H9 (cell line): ENCODE data around the gene STX8. TPM values are rescaled to one million over a fixed set of nuclear protein-coding genes. Genes with fewer than 3 reads are reported as not detected.

Experiments
- DNase-seq: peaks from one replicate; pipeline ENCODE4 v3.0.0-alpha.2; 2017
- H2AFZ ChIP-seq: one replicate; pipeline ENCODE4 v1.6.1; 2013; ENCODE audit warnings: mild to moderate bottlenecking, low read length, control low read depth, moderate library complexity
- H2AK5ac ChIP-seq: 2 replicates; pipeline ENCODE4 v1.6.1; 2013; ENCODE audit warnings: low read length, control low read depth, mixed read lengths; ENCODE audit not compliant: insufficient read length
- H2BK120ac ChIP-seq: one replicate; pipeline ENCODE4 v1.6.1; 2013; ENCODE audit warnings: low read depth, mild to moderate bottlenecking, low read length, control low read depth, inconsistent platforms; ENCODE audit not compliant: poor library complexity, severe bottlenecking
- H2BK12ac ChIP-seq: 2 replicates; pipeline ENCODE4 v1.6.1; 2013; ENCODE audit warnings: low read length, control low read depth, mixed read lengths, low read depth; ENCODE audit not compliant: insufficient read length
- H2BK15ac ChIP-seq: 2 replicates; pipeline ENCODE4 v1.6.1; 2013; ENCODE audit warnings: low read depth, low read length, control low read depth
- H2BK20ac ChIP-seq: one replicate; pipeline ENCODE4 v1.6.1; 2013; ENCODE audit warnings: low read depth, mild to moderate bottlenecking, low read length, control low read depth, inconsistent platforms; ENCODE audit not compliant: poor library complexity, severe bottlenecking
- H2BK5ac ChIP-seq: 2 replicates; pipeline ENCODE4 v1.6.1; 2013; ENCODE audit warnings: low read length, control low read depth, mixed read lengths; ENCODE audit not compliant: insufficient read length
- H3K14ac ChIP-seq: 2 replicates; pipeline ENCODE4 v1.6.1; 2013; ENCODE audit warnings: low read length, control low read depth; ENCODE audit not compliant: insufficient read depth
- H3K18ac ChIP-seq: 2 replicates; pipeline ENCODE4 v1.6.1; 2013; ENCODE audit warnings: low read depth, mild to moderate bottlenecking, mixed read lengths, low read length, control low read depth; ENCODE audit not compliant: insufficient read length
- H3K23ac ChIP-seq: 2 replicates; pipeline ENCODE4 v1.6.1; 2013; ENCODE audit warnings: low read length, control low read depth, mixed read lengths, low read depth; ENCODE audit not compliant: insufficient read length
- H3K23me2 ChIP-seq: 2 replicates; pipeline ENCODE4 v1.6.1; 2013; ENCODE audit warnings: low read depth, mild to moderate bottlenecking, mixed read lengths, low read length, control low read depth; ENCODE audit not compliant: insufficient read length, poor library complexity, severe bottlenecking
- H3K27ac ChIP-seq: 2 replicates; pipeline ENCODE4 v1.5.1; 2013; ENCODE audit warnings: low read length, control low read depth, mixed read lengths, low read depth; ENCODE audit not compliant: insufficient read length
- H3K27me3 ChIP-seq: 2 replicates; pipeline ENCODE4 v1.6.1; 2013; ENCODE audit warnings: low read length, control low read depth, inconsistent platforms; ENCODE audit not compliant: insufficient read depth
- H3K4ac ChIP-seq: 2 replicates; pipeline ENCODE4 v1.6.1; 2013; ENCODE audit warnings: low read depth, mild to moderate bottlenecking, control low read depth, inconsistent platforms, low read length, moderate library complexity
- H3K4me1 ChIP-seq: 2 replicates; pipeline ENCODE4 v1.6.1; 2013; ENCODE audit warnings: low read length, control low read depth, inconsistent platforms; ENCODE audit not compliant: insufficient read depth
- H3K4me2 ChIP-seq: 2 replicates; pipeline ENCODE4 v1.6.1; 2013; ENCODE audit warnings: low read length, control low read depth, mixed read lengths; ENCODE audit not compliant: insufficient read length, insufficient read depth
- H3K56ac ChIP-seq: 2 replicates; pipeline ENCODE4 v1.6.1; 2013; ENCODE audit warnings: low read depth, mild to moderate bottlenecking, mixed read lengths, low read length, control low read depth; ENCODE audit not compliant: insufficient read length
- H3K79me1 ChIP-seq: 2 replicates; pipeline ENCODE4 v1.6.1; 2013; ENCODE audit warnings: low read depth, mild to moderate bottlenecking, moderate library complexity, low read length, control low read depth, inconsistent platforms; ENCODE audit not compliant: insufficient read depth, poor library complexity, severe bottlenecking
- H3K79me2 ChIP-seq: 2 replicates; pipeline ENCODE4 v1.6.1; 2013; ENCODE audit warnings: low read length, control low read depth, inconsistent platforms; ENCODE audit not compliant: insufficient read depth
- H3K9ac ChIP-seq: 2 replicates; pipeline ENCODE4 v1.6.1; 2013; ENCODE audit warnings: low read length, control low read depth, mixed read lengths; ENCODE audit not compliant: insufficient read length; ENCODE audit errors: extremely low read depth
- H3K9me3 ChIP-seq: one replicate; pipeline ENCODE4 v1.6.1; 2013; ENCODE audit warnings: low read depth, low read length, inconsistent platforms; ENCODE audit not compliant: control insufficient read depth
- H3T11ph ChIP-seq: one replicate; pipeline ENCODE4 v1.6.1; 2013; ENCODE audit warnings: mild to moderate bottlenecking, low read length, control low read depth, inconsistent platforms
- H4K20me1 ChIP-seq: one replicate; pipeline ENCODE4 v1.6.1; 2013; ENCODE audit not compliant: control insufficient read depth, insufficient read length, insufficient read depth
- H4K5ac ChIP-seq: 2 replicates; pipeline ENCODE4 v1.6.1; 2013; ENCODE audit warnings: low read depth, mild to moderate bottlenecking, mixed read lengths, low read length, control low read depth; ENCODE audit not compliant: insufficient read length
- H4K8ac ChIP-seq: replicated peaks from 2 replicates; pipeline ENCODE4 v1.6.1; 2013; ENCODE audit warnings: low read length, control low read depth, mixed read lengths, low read depth; ENCODE audit not compliant: insufficient read length
- H4K91ac ChIP-seq: 2 replicates; pipeline ENCODE4 v1.6.1; 2013; ENCODE audit warnings: low read depth, mild to moderate bottlenecking, moderate library complexity, mixed read lengths, low read length, control low read depth; ENCODE audit not compliant: insufficient read length
- H3K27ac Mint-ChIP-seq, 3 experiments: 2 replicates in 2 of 3; 3 replicates in 1 of 3; pipeline ENCODE4 v1.8.0; 2020 to 2021; ENCODE audit warnings: mixed read lengths in 3 of 3, mild to moderate bottlenecking in 1 of 3, moderate library complexity in 1 of 3
- H3K27me3 Mint-ChIP-seq: 2 replicates; pipeline ENCODE4 v1.8.0; 2021; ENCODE audit warnings: low read depth, mild to moderate bottlenecking, moderate library complexity, mixed read lengths
- H3K36me3 Mint-ChIP-seq, 3 experiments: 2 replicates in 2 of 3; 3 replicates in 1 of 3; pipeline ENCODE4 v1.8.0; 2020 to 2021; ENCODE audit warnings: low read depth in 3 of 3, mixed read lengths in 3 of 3; ENCODE audit not compliant: insufficient read depth in 1 of 3
- H3K4me1 Mint-ChIP-seq, 2 experiments: 2 replicates each; pipeline ENCODE4 v1.8.0; 2020; ENCODE audit warnings: mixed read lengths in 2 of 2
- H3K4me3 Mint-ChIP-seq, 2 experiments: 2 replicates in 1 of 2; 3 replicates in 1 of 2; pipeline ENCODE4 v1.8.0; 2020 to 2021; ENCODE audit warnings: mild to moderate bottlenecking in 2 of 2, mixed read lengths in 2 of 2, moderate library complexity in 1 of 2
- H3K9me3 Mint-ChIP-seq, 2 experiments: 2 replicates in 1 of 2; 3 replicates in 1 of 2; pipeline ENCODE4 v1.8.0; 2020; ENCODE audit warnings: mild to moderate bottlenecking in 2 of 2, mixed read lengths in 2 of 2, moderate library complexity in 1 of 2
- CTCF ChIP-seq: fragments of 200-600 bp; sonication (generic); conservative IDR thresholded peaks from 3 replicates; pipeline ENCODE4 v1.8.0; 2021; ENCODE audit warnings: antibody characterized with exemption, mild to moderate bottlenecking
- WGBS: extraction: QIAGEN DNeasy Blood & Tissue Kit; methylation state at CpG from one replicate; pipeline ENCODE4 v1.1.7; 2013; ENCODE audit warnings: missing lambda C conversion rate, low lambda C conversion rate, mixed read lengths; ENCODE audit not compliant: insufficient read length; ENCODE audit errors: extremely low coverage; 5-methylcytosine and 5-hydroxymethylcytosine counted together
- total RNA-seq: library from RNA; stranded (reverse); gene quantifications from 2 replicates; pipeline ENCODE4 v1.2.1, GENCODE V29; 2021

STX8 gene
- total RNA-seq, 1 experiment from 2014 or later = 55.1 TPM

GRCh38 chr17:9266697-9267117 lies 308.9 kb downstream of the STX8 start:
- Histone ChIP-seq H3K9me3 (no peaks in the 10 kb centered on the region), H3K79me1 (no peaks in the 10 kb centered on the region), H3K79me2 (no peaks in the 10 kb centered on the region), H2BK120ac (no peak overlapping the region), H3K4ac (no peak overlapping the region), H3K23ac (no peak overlapping the region), H2BK15ac (no peak overlapping the region), H2BK12ac (no peak overlapping the region), H3K4me1 (no peaks in the 10 kb centered on the region), H3K27ac (no peak overlapping the region), H3K4me2 (no peak overlapping the region), H3K23me2 (no peaks in the 10 kb centered on the region), H3T11ph (no peak overlapping the region), H3K56ac (no peak overlapping the region), H4K20me1 (no peaks in the 10 kb centered on the region), H4K91ac (no peak overlapping the region), H2BK5ac (no peak overlapping the region), H2AK5ac (no peak overlapping the region), H2BK20ac (no peak overlapping the region), H3K27me3 (no peaks in the 10 kb centered on the region), H4K5ac (no peak overlapping the region), H3K18ac (no peak overlapping the region), H3K9ac (no peak overlapping the region), H3K14ac (no peak overlapping the region), H2AFZ (no peak overlapping the region), H4K8ac (no peak overlapping the region)
- Mint-ChIP-seq H3K27me3 (no peaks in the 10 kb centered on the region; the same call in 1 of the 2 replicates), H3K36me3 (no peaks in the 10 kb centered on the region), H3K9me3 (no peaks in the 10 kb centered on the region), H3K4me1 (peaks cover 0 to 2% of the 10 kb centered on the region in 2 experiments; a peak in 1 of 4 replicates), H3K4me3 (no peak overlapping the region), H3K27ac (no peak overlapping the region)
- TF ChIP-seq CTCF = no peak
- WGBS = no CpG with 5 or more reads among the region's 9 CpGs
- no peak for DNase-seq
